Cerebellar cortex (tissue), 1 donor: Measurements from ENCODE around the gene TRIM2.

Source experiments
- DNase-seq: peaks from one replicate; pipeline ENCODE4 v3.0.0-alpha.2; 2015; ENCODE audit warnings: low spot score

TRIM2 gene

GRCh38 chr4:153332936-153333335 lies 128.7 kb downstream of the TRIM2 start:
- no peak for DNase-seq

- DNase-seq: no peak
These were observed 129.6 kb downstream of the TRIM2 start for GRCh38 chr4:153333874-153334273.

- DNase-seq: no peak
These were observed 131.4 kb downstream of the TRIM2 start for GRCh38 chr4:153335665-153336064.

- DNase-seq: no peak
These were observed 133.4 kb downstream of the TRIM2 start for GRCh38 chr4:153337686-153338085.

- DNase-seq: no peak
These were observed 137.4 kb downstream of the TRIM2 start for GRCh38 chr4:153341575-153342090.

GRCh38 chr4:153342751-153343552 lies 138.7 kb downstream of the TRIM2 start:
- no peak for DNase-seq

GRCh38 chr4:153344131-153345011 lies 140.1 kb downstream of the TRIM2 start, which contains the start of gene MND1:
TSS of gene MND1 (plus strand) at chr4:153344688. CDS start at chr4:153344738, 50 bp downstream.
- DNase-seq: peak; percentile 78

GRCh38 chr4:153345012-153345981 lies 141.1 kb downstream of the TRIM2 start:
- DNase-seq: peak; percentile 46

- no peak for DNase-seq
These were observed 141.8 kb downstream of the TRIM2 start for GRCh38 chr4:153346031-153346430.

- DNase-seq: no peak
These were observed 142.3 kb downstream of the TRIM2 start for GRCh38 chr4:153346563-153346962.

- DNase-seq: no peak
These were observed 142.9 kb downstream of the TRIM2 start for GRCh38 chr4:153347117-153347516.

- DNase-seq: no peak
These were observed 143.8 kb downstream of the TRIM2 start for GRCh38 chr4:153348006-153348405.

- no peak for DNase-seq
These were observed 145.1 kb downstream of the TRIM2 start for GRCh38 chr4:153349206-153349805.

- DNase-seq: no peak
These were observed 157.9 kb downstream of the TRIM2 start for GRCh38 chr4:153362184-153362583.

GRCh38 chr4:153364061-153364460 lies 159.8 kb downstream of the TRIM2 start:
- DNase-seq: no peak

- no peak for DNase-seq
These were observed 160.8 kb downstream of the TRIM2 start for GRCh38 chr4:153365003-153365402.

GRCh38 chr4:153366486-153366885 lies 162.2 kb downstream of the TRIM2 start:
- no peak for DNase-seq

- DNase-seq: no peak
These were observed 162.8 kb downstream of the TRIM2 start for GRCh38 chr4:153367092-153367491.

- no peak for DNase-seq
These were observed 164.8 kb downstream of the TRIM2 start for GRCh38 chr4:153369021-153369420.

- no peak for DNase-seq
These were observed 167.5 kb downstream of the TRIM2 start for GRCh38 chr4:153371701-153372234.
